COR-L47 (cell line): ENCODE results near the gene SORBS2.
"Not testable (repeated sequence)": the region's sequence is repeated elsewhere in the genome, so short reads cannot be mapped to it uniquely, and the experiment has no call there.

Experiments
- DNase-seq: peaks from one replicate; lab custom pipeline; 2025; lab: John Stamatoyannopoulos, UW

SORBS2 gene

DNA sequence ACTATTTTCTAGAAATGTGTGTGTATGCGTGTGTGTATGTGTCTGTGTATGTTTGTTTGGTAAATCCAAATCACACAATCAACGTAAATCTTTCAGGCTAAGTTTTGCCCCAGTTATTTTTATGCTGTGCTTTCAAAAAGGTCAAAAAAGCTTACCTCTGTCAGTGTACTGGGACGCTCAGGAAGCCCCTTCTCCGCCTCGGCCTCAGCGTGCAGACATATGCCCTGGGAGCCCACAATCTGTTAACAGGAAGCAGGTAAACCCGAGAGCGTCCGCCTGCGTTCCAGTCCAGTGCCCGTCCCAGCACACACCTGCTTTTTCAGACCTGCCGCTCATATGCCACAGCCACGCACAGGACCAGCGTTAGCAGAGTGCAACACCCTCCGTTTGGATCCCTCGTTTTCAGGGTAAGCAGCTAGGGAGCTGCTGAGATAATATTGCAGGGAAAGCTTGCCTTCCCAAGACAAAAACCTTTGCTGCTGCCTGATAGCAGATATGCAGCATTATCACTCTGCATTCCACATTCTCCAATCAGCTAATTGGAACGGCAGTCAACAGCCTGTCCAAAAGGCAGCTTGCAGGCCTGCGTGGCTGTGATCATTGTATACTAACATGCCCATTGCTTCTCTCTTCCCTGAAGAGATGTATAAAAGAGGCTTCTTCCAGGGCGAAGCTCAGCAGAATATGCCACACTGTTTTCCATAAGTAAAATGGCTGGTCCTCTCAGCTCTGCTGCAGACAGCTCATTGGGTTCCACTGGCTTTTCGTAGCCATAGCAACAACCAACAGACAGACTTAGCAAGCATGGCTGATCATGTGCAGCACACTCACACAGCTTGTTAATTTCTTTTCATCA, at the start of gene SORBS2:
Gene SORBS2 (minus strand): TSS at position 686 of the 856 bp plus-strand sequence. CDS start 121,623 bp downstream, outside the sequence.
- peak; percentile 51 for DNase-seq

DNA sequence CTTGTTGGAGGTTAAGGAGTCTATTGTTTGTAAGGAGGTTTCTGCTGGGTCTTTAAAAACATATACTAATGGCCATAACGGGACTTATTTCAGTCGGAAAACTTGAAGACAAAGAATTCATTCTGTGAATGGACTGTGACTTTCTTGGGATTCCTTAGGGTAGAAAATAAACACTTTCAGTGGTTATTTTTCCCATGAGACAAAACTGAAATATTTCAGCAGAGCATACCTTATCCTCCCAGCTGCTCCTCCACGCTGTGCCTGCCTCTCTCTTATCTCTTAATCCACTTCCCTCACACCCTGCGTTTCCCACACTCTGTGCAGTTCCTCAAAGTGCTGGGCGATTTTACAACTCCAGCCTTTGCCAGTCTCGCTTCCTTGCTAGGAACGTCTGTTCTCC, 47.1 kb upstream of the SORBS2 start:
- DNase-seq = no peak

- not testable (repeated sequence) for DNase-seq
Measured at GRCh38 chr4:185857561-185857960, 45.6 kb upstream of the SORBS2 start.

GRCh38 chr4:185853841-185854240, 41.8 kb upstream of the SORBS2 start:
- DNase-seq = no peak

DNA sequence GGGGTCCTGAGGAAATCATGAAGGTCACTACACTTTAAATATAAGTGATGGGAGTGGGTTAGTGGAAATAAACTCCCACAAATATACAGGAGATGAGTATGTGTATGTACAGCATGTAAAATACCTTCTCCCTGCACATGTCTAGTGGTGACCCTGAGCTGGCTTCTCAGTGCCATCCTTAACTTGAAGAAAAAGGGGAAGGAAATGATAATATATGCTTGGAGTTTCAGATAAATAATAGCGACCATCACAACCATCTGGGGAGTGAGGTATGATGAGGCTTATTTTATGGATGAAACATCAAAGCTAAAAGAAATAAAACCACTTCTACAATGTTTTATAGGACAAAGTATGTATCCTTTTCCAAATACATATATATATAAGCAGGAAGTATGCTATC, 41.0 kb upstream of the SORBS2 start:
- no peak for DNase-seq

GRCh38 chr4:185849664-185850550, 37.9 kb upstream of the SORBS2 start:
- no peak for DNase-seq

- no peak for DNase-seq
Measured at GRCh38 chr4:185847352-185848097, 35.5 kb upstream of the SORBS2 start.

DNA sequence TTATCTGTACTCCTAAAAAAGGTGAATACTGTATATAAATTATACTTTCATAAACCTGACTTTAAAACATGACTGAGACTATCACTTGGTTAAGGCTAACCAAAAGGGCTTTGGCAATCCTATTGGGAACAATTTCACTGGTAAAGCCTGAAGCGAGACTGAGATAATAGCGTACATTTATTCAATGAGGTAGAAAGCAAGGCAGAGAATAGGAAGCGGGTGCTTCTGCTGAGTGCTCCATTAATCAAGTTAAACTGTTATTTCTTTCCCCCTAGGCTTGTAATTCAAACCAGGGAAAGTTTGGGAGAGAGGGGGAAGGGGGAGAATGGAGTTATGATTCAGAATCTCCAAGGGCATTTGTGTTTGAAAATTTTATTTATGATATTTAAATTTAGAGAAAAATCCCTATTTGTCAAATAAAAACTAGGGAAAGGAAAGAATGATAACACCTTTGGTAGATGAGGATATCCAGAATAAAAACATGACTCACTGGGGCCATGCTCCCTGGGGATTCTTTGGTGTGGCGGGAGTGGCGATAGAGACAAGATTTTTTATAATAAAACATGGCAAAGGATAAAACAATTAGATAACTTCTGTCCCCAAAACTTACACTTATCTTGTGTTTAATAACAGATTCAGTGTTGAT, 34.6 kb upstream of the SORBS2 start:
- no peak for DNase-seq

GRCh38 chr4:185845966-185846365, 34.0 kb upstream of the SORBS2 start:
- DNase-seq = no peak

DNA sequence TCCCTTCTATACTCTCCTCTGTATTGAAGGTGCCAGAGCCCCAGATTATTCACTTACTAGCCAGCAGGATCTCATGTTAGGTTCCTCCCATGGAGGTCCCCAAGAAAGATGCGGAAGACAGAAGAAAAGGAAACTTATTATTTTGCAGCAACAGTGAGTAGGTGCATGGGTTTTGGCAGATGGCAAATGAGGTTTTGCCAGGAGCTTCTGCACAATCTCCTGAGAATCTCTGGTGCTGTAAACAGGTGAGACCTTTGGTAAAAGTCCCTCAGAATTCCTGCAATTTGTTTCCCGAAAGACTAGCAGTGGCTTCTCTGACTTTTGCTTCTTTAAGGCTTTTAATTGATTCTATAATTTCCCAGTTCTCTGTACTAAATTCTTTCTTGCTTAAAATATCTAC, 29.5 kb upstream of the SORBS2 start:
- DNase-seq = no peak

GRCh38 chr4:185840953-185841352, 29.0 kb upstream of the SORBS2 start:
- DNase-seq = no peak

DNA sequence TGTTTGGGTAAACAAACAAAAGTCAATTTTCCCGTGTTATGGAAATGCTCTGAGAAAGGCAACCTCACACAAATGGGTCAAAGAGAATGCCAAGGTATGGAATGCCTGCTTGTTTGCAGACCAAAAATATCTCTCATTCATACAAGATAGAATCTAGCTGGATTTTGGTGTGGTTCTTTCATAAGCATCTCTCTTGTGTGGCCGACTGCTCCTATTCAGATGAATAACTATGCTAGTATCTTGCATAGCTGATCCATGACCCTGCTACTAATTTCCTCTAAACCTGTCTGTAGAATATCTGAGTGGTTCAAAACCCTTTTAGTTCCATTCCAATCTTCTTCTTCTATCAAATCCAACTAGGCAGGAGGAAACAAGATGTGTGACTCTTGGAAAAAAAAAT, 28.2 kb upstream of the SORBS2 start:
- DNase-seq = no peak

GRCh38 chr4:185839770-185840169, 27.8 kb upstream of the SORBS2 start:
- no peak for DNase-seq

- no peak for DNase-seq
Measured at GRCh38 chr4:185839194-185839712, 27.3 kb upstream of the SORBS2 start.

- no peak for DNase-seq
Measured at GRCh38 chr4:185838514-185839193, 26.7 kb upstream of the SORBS2 start.

- no peak for DNase-seq
Measured at GRCh38 chr4:185838104-185838452, 26.1 kb upstream of the SORBS2 start.

DNA sequence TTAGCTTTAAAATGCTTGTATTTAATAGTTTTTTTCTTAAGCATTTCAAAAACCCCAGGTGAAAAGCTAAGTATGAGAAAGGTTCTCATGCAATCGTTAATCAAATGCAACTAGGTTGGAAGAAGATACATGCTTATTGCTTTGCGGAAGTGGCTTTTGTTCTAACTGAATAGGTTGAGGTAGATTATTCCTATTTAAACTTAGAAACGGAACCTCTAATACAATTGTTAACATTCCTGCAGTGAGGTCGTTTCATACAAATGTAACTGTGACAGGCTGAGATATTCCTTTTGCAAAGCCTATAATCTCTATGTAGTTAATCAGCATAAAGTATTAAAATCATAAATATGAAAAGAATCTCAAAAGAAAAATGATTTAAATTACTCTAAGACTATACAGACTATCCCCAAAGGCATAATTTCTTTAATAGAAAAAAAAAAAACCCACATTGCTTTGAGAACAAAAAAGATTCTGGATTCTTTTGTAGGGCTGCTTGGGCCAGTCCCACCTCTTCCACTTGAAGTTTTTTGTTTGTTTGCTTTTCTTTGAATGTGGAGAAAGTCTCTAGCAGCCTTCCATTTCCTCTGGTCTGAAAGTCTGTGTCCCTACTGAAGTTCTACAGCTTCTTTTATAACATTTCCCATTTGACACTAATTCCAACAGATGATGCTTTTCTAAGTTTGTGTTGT, 25.6 kb upstream of the SORBS2 start:
- DNase-seq = no peak

DNA sequence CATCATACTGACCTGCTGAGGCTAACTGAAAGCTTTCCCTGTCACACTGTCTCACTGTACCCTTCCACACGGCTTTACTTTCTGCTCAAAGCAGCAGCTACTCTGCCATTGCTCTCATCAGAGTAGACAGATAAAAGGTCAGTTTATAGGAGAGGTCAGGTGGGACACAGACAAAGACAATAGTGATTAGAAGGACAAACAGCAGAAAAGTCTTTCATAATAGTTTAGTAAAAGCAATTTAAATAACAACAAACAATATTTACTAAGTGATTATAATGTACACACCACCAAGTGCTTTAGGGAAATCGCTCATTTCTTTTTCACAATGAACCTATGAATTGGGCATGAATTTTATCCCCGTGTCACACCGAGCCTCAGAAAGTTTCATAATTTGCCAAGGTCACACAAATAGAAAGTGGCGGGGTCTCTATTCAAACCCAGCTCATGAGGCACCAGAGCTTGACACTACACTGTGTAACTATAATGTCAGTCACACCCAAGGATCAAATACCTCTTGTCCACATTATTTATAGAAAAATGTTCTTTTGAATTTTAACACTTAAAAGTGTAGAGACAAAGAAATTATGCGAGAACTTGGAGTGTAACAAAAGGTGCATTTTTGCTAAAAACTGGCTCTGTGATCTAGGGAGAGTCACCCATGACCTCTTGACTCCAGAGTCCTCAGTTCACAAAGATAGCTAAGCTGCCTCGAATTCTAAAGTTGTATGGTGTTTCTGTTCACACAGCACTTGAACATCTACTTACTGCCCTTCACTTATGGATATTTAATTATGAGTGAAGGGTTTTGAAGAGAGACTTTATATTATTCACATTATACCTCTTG, 24.5 kb upstream of the SORBS2 start:
- DNase-seq = no peak

DNA sequence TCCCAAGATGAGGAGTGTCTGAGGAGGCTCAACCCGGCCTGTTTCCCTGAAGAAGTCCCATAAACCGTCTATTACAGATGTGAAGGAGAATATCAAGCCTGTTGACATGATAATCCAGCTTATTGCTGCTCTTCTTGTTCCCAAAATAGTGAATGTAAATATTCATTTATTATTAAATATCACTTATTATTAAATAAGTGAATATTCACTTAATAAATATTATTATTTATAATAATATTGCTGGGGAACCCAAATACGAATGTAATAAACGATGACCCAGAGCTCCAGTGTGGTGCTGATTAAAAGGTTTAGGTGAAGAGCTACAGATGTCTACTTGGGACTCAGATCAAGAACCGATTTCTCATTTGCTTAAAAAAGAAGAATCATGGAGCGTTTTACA, 23.8 kb upstream of the SORBS2 start:
- no peak for DNase-seq
